K562 (cell line): ENCODE results near the gene UBE2D2. TPM values are rescaled to one million over a fixed set of nuclear protein-coding genes. Genes with fewer than 3 reads are reported as not detected.

Experiments
- ARHGAP35 ChIP-seq: fragments of 450-650 bp; IDR thresholded peaks from 2 replicates; pipeline ENCODE4 v1.6.1; 2018; ENCODE audit not compliant: partially characterized antibody
- CCAR2 ChIP-seq: fragments of 200-400 bp; formaldehyde crosslinking; IDR thresholded peaks from 2 replicates; pipeline ENCODE4 v1.6.1; 2017; ENCODE audit warnings: mild to moderate bottlenecking, low read depth, low read length
- CREB1 ChIP-seq, 2 experiments: sonication (generic) in 1 of 2; formaldehyde crosslinking in 1 of 2; IDR thresholded peaks; 2 replicates each; pipeline versions ENCODE4 v1.6.1 to v1.8.0; 2012 to 2022; ENCODE audit warnings: inconsistent platforms in 1 of 2, mild to moderate bottlenecking in 1 of 2, missing genetic modification reagents in 1 of 2, moderate library complexity in 1 of 2
- EP400 ChIP-seq: fragments of 450-650 bp; IDR thresholded peaks from 2 replicates; pipeline ENCODE4 v1.6.1; 2017; ENCODE audit warnings: antibody characterized with exemption, mild to moderate bottlenecking, moderate library complexity
- GATAD2A ChIP-seq: fragments of 450-650 bp; IDR thresholded peaks from 2 replicates; pipeline ENCODE4 v1.6.1; 2017
- HNRNPL ChIP-seq: fragments of 200-400 bp; formaldehyde crosslinking; IDR thresholded peaks from 2 replicates; pipeline ENCODE4 v1.6.1; 2017; ENCODE audit warnings: low read depth, mild to moderate bottlenecking, low read length
- MCM2 ChIP-seq: fragments of 450-650 bp; IDR thresholded peaks from 2 replicates; pipeline ENCODE4 v1.6.1; 2017; ENCODE audit warnings: low read depth, mild to moderate bottlenecking
- NR2C1 ChIP-seq, 2 experiments: fragments of 450-650 bp; IDR thresholded peaks; 2 replicates each; pipeline ENCODE4 v1.6.1; 2017; ENCODE audit warnings: mild to moderate bottlenecking in 2 of 2, antibody characterized with exemption in 1 of 2, inconsistent platforms in 1 of 2, missing compliant biosample characterization in 1 of 2, missing genetic modification characterization in 1 of 2
- RFX5 ChIP-seq: IDR thresholded peaks from 2 replicates; pipeline ENCODE4 v1.6.1; 2011; ENCODE audit warnings: low read depth, mild to moderate bottlenecking, improper control_type of control experiment, low read length
- SAFB ChIP-seq: fragments of 200-400 bp; formaldehyde crosslinking; IDR thresholded peaks from 2 replicates; pipeline ENCODE4 v1.6.1; 2017; ENCODE audit warnings: low read depth, low read length, borderline replicate concordance
- SETDB1 ChIP-seq: IDR thresholded peaks from one replicate; pipeline ENCODE4 v1.6.1; 2012; ENCODE audit warnings: low read length, control low read depth, inconsistent platforms
- TCF7L2 ChIP-seq: fragments of 150-350 bp; IDR thresholded peaks from 2 replicates; pipeline ENCODE4 v1.6.1; 2016; ENCODE audit warnings: low read depth, mild to moderate bottlenecking, low read length, moderate library complexity
- YY1 ChIP-seq, 3 experiments: IDR thresholded peaks; 2 replicates each; pipeline ENCODE4 v1.6.1; 2011; ENCODE audit warnings: low read length in 2 of 3, mild to moderate bottlenecking in 2 of 3, moderate library complexity in 2 of 3, borderline replicate concordance in 1 of 3, control low read depth in 1 of 3, low read depth in 1 of 3; ENCODE audit not compliant: insufficient read depth in 3 of 3, insufficient replicate concordance in 2 of 3, control insufficient read depth in 1 of 3, insufficient read length in 1 of 3; ENCODE audit errors: extremely low read depth in 1 of 3
- ZBTB7A ChIP-seq: IDR thresholded peaks from 2 replicates; pipeline ENCODE4 v1.6.1; 2011; ENCODE audit warnings: low read depth, mild to moderate bottlenecking, low read length, moderate library complexity, borderline replicate concordance; ENCODE audit not compliant: control insufficient read depth
- ZNF146 ChIP-seq: IDR thresholded peaks from one replicate; pipeline ENCODE4 v1.6.1; 2018; ENCODE audit warnings: missing compliant biosample characterization; ENCODE audit not compliant: unreplicated experiment
- ZNF197 ChIP-seq: fragments of 200-800 bp; sonication (Bioruptor generic); IDR thresholded peaks from 2 replicates; pipeline ENCODE4 v1.6.1; 2016; ENCODE audit warnings: low read depth, missing genetic modification characterization, missing compliant biosample characterization
- ZNF253 ChIP-seq: fragments of 250-450 bp; sonication (Bioruptor Pico); conservative IDR thresholded peaks from 2 replicates; pipeline ENCODE4 v1.6.1; 2021; ENCODE audit warnings: mild to moderate bottlenecking
- ZNF274 ChIP-seq: IDR thresholded peaks from 2 replicates; pipeline ENCODE4 v1.6.1; 2011; ENCODE audit warnings: low read depth, mild to moderate bottlenecking, low read length, moderate library complexity, borderline replicate concordance
- ZNF445 ChIP-seq: fragments of 250-450 bp; sonication (Bioruptor Pico); IDR thresholded peaks from 2 replicates; pipeline ENCODE4 v1.4.0; 2020; ENCODE audit warnings: low read depth, mild to moderate bottlenecking, moderate library complexity
- ZNF561 ChIP-seq: fragments of 450-650 bp; formaldehyde crosslinking; conservative IDR thresholded peaks from 2 replicates; pipeline ENCODE4 v1.4.0; 2020; ENCODE audit warnings: mild to moderate bottlenecking, moderate library complexity
- polyA plus RNA-seq, 8 experiments: library from polyadenylated mRNA; depleted of rRNA in 4 of 8; stranded (reverse) in 5 of 8; unstranded in 3 of 8; fragments of >200 nt; fragmentation: Nextera tagmentation in 2 of 8; fragmentation: Illumina TruSeq in 1 of 8; extraction: Ambion mirVana in 2 of 8; extraction: Trizol in 1 of 8; gene quantifications; 2 replicates each; pipeline versions ENCODE4 v1.2.1 to v1.2.3, GENCODE V29; 2011 to 2014; ENCODE audit warnings: inconsistent platforms in 1 of 8, missing spikeins in 1 of 8
- total RNA-seq, 7 experiments: library from RNA; depleted of rRNA in 6 of 7; stranded (reverse); fragments of >200 nt in 6 of 7; fragmentation: Illumina TruSeq in 2 of 7; extraction: Trizol in 2 of 7; gene quantifications; 2 replicates each; pipeline versions ENCODE4 v1.2.1 to v1.2.3, GENCODE V29; 2011 to 2021; ENCODE audit warnings: low replicate concordance in 1 of 7
- TF ChIP-seq, protein P1 (sequence below): fragments of 450-650 bp; IDR thresholded peaks from 2 replicates; pipeline ENCODE4 v1.6.1; 2014; ENCODE audit warnings: low read depth, mild to moderate bottlenecking, moderate library complexity, borderline replicate concordance
- TF ChIP-seq, protein P2 (sequence below): IDR thresholded peaks from 2 replicates; pipeline ENCODE4 v1.6.1; 2016; ENCODE audit warnings: missing genetic modification characterization, missing compliant biosample characterization
- TF ChIP-seq, protein P3 (sequence below): fragments of 450-650 bp; IDR thresholded peaks from 2 replicates; pipeline ENCODE4 v1.6.1; 2018; ENCODE audit warnings: mild to moderate bottlenecking, low read depth; ENCODE audit not compliant: partially characterized antibody

UBE2D2 gene
- total and polyA plus RNA-seq, 9 of the 15 experiments (the other 6 are each of a cell fraction or from before 2014, with no cell fraction given): 53.6 to 198 (median 122) TPM

DNA sequence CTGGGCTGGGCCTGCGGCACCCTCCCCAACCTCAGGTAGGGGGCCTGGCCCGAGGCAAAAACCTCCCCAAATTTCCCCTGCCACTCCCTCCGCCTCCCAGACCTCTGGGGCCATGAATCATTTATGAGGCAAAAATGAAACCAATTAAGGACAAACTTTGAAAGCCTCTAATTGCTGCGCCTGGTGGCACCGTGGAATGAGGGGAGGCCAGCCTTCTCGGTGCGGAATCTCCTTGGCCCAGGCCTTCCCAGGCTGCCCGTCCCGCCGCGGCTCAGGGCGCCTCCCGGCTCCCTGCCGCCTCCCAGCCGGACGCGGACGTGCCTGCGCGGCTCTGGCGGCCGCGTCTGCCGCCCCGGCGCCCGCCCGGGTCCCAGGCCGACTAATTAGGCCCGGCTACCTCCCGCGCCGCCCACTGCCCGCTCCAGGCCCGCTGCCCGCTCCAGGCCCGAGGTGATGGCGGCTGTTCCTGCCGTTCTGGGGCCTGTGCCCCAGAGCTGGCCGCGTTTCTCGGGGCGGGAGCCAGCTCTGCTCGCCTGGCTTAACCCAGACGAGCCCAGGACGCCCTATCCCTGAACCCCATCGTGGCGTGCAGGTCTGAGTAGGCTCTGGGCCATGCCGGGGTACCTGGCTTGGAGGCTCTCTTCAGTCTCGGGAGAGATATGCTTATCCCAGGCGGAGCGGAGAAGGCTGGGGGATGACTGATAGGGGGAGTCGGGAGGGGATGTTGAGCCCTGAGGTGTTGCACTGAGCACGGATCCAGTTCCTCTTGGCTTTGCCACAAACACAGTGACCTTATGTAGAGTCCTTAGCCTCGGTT lies 107.1 kb downstream of the UBE2D2 start (continued):
- TF ChIP-seq, protein P1, sequence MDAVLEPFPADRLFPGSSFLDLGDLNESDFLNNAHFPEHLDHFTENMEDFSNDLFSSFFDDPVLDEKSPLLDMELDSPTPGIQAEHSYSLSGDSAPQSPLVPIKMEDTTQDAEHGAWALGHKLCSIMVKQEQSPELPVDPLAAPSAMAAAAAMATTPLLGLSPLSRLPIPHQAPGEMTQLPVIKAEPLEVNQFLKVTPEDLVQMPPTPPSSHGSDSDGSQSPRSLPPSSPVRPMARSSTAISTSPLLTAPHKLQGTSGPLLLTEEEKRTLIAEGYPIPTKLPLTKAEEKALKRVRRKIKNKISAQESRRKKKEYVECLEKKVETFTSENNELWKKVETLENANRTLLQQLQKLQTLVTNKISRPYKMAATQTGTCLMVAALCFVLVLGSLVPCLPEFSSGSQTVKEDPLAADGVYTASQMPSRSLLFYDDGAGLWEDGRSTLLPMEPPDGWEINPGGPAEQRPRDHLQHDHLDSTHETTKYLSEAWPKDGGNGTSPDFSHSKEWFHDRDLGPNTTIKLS: no peak; the same call in 1 of the 2 replicates
- TF ChIP-seq ARHGAP35 (no peak), GATAD2A (no peak), CREB1 (IDR thresholded peaks at IDR 0.05) (0 out of 2 replicates have a peak, but pooled peaks have one; percentile 26), CREB1 (CRISPR knock-in tag; IDR thresholded peaks at IDR 0.05) (no peak), RFX5 (no peak), ZBTB7A (peak; percentile 56; the same call in 1 of the 2 replicates), TCF7L2 (no peak), ZNF274 (no peak), CCAR2 (no peak), HNRNPL (peak; percentile 75; the same call in 1 of the 2 replicates), ZNF197 (CRISPR knock-in tag) (no peak), ZNF445 (CRISPR knock-in tag) (no peak), ZNF146 (CRISPR knock-in tag) (no peak), ZNF561 (CRISPR knock-in tag) (no peak), YY1 (IDR thresholded peaks at IDR 0.05; ENCODE audit: borderline replicate concordance in 1 of 3, control insufficient read depth in 1 of 3, extremely low read depth in 1 of 3, insufficient read depth in 3 of 3, insufficient read length in 1 of 3, insufficient replicate concordance in 2 of 3, low read depth in 1 of 3, low read length in 2 of 3) (peak in 2 of 3 experiments; percentile 23 to 67), EP400 (no peak), SETDB1 (no peak), NR2C1 (IDR thresholded peaks at IDR 0.05) (no peak), NR2C1 (tag; IDR thresholded peaks at IDR 0.05) (no peak), MCM2 (no peak), SAFB (no peak), ZNF253 (CRISPR knock-in tag) (no peak)
- TF ChIP-seq, protein P2, sequence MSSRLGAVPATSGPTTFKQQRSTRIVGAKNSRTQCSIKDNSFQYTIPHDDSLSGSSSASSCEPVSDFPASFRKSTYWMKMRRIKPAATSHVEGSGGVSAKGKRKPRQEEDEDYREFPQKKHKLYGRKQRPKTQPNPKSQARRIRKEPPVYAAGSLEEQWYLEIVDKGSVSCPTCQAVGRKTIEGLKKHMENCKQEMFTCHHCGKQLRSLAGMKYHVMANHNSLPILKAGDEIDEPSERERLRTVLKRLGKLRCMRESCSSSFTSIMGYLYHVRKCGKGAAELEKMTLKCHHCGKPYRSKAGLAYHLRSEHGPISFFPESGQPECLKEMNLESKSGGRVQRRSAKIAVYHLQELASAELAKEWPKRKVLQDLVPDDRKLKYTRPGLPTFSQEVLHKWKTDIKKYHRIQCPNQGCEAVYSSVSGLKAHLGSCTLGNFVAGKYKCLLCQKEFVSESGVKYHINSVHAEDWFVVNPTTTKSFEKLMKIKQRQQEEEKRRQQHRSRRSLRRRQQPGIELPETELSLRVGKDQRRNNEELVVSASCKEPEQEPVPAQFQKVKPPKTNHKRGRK (tag): no peak
- TF ChIP-seq, protein P3, sequence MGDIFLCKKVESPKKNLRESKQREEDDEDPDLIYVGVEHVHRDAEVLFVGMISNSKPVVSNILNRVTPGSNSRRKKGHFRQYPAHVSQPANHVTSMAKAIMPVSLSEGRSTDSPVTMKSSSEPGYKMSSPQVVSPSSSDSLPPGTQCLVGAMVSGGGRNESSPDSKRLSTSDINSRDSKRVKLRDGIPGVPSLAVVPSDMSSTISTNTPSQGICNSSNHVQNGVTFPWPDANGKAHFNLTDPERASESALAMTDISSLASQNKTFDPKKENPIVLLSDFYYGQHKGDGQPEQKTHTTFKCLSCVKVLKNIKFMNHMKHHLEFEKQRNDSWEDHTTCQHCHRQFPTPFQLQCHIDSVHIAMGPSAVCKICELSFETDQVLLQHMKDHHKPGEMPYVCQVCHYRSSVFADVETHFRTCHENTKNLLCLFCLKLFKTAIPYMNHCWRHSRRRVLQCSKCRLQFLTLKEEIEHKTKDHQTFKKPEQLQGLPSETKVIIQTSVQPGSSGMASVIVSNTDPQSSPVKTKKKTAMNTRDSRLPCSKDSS: no peak
